Left renal pelvis (tissue), 4 donors: ENCODE results near the gene MIPOL1. TPM values are rescaled to one million over a fixed set of nuclear protein-coding genes. Genes with fewer than 3 reads are reported as not detected.

Source experiments
- DNase-seq, 4 donors: peaks; one replicate each; pipeline ENCODE4 v3.0.0-alpha.2; 2013; ENCODE audit warnings: low read depth in 4 of 4, low spot score in 3 of 4
- polyA plus RNA-seq, 4 donors: library from polyadenylated mRNA; unstranded; fragments of 120-200 nt; gene quantifications; one replicate each; pipeline ENCODE4 v1.2.1, GENCODE V29; 2013; ENCODE audit not compliant: insufficient read length in 4 of 4

Gene MIPOL1
- polyA plus RNA-seq, 4 donors, result 6.3 to 14.2 (median 12.2) TPM

DNA sequence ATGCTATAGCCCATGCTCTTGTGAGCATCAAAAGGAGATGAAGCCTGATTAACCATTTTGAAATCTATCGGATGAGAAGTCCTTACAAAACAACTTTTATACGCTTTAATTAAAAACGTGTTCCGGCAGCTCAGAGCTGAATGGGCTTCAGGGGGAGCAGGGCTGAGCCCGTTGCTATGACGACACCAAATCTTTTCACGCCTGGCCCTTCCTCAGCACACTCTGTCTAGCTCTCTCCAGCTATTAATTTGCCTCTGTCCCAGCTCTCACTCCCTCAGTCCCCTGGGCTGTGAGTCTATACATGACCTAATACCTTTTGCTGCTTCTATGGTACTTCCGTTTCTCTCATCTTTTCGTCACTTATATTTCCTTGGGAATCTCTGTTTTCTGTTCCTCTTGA, 381.5 kb downstream of the MIPOL1 start:
- no peak for DNase-seq

DNA sequence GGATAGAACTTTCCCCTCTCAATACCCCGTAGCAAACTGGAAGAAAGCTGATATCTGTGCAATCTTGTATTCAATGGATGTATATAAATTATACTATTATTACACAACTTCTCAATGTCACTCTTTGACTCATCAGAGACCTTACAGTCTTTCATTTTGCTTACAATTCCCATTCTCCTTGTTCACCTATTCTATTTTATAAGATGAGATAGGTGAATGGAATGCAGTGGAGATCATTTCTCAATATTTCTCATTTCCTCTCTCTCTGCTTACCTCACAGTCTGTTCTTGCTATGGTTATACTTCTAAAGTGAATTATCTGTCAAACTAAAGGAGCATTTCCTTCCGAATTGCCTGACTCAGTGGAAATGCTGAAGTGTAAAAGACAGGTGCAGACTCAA, 382.4 kb downstream of the MIPOL1 start:
- no peak for DNase-seq

DNA sequence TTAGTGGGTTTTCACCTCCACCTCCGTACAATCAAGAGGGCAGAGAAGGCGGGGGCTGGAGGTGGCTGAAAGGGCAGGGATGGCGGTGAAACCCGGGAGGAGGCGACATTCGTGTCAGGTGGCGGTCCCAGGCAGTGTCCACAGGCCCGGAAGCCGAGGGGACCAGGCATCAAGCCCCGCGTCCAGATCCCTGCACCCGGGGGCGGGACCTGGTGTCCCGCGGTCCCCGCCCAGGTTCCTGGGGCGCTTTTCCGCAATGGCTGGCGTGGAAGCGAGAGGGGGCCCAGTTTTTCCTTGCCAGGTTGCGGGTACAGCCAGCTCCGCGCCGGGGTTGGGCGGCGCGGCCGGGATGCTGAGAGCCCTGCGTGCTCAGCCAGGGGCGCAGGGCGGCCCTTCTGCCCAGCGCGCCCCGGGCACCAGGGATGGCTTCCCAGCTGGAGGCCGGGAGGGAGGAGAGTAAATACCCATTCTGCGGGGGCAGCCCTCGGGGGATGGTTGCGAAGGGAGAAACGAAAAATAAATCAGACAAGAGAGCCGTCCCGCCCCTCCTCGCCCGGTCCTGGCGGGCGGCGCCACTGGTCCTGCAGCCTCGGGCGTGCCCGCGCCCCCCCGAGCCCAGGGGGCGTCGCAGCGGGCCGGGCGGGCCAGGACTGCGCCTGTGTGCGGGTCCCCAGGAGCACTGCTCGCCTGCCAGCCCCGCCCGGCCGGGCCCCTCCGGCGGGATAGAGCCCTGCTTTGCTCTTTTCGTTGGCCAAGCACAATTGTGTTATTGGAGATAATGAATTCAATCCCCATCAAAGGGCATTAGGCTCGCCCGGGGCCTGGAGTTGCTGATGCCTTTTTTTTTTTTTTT, 385.8 kb downstream of the MIPOL1 start:
- DNase-seq, result no peak

DNA sequence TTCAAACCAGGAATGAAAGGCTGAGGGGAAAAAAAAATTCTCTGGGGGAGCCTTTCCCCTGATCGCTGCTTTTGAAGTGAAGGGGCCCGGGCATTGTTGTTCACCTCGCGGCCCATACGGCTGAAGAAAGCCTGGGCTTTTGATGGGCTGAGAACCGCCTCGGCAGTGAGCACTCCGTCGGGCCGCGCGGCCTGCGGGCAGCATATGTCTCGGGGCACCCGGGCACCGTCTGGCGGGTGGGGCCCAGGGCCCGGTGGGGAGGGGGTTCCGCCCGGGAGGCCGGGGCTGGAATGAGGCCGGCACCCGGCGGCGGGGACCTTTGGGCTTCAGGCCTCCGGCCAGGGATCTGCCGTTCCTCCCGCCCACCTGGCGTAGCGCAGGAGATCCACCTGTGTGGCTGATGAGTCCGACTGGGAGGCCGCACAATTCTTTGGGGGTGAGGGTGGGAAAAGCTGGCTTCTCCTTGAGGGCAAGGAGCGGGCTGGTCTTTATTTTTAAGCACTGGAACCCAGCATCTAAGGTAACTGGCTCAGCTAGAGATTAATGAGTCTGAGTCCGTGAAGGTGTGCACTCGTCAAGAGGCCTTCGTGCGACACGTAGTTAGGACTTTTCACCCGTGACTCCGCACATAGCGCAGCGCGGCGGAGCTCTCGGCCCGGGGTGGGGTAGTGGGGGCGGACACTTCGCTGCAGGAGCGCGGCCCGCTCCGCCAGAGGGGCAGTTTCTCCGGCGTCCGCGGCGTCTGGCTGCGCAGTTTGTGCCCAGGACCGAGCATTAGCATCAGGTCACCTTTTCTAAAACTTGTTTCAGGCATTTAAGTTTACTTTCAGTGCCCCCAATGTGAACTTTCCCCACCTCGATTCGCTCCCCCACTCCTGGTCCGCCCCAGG, 386.7 kb downstream of the MIPOL1 start:
- DNase-seq, result no peak

DNA sequence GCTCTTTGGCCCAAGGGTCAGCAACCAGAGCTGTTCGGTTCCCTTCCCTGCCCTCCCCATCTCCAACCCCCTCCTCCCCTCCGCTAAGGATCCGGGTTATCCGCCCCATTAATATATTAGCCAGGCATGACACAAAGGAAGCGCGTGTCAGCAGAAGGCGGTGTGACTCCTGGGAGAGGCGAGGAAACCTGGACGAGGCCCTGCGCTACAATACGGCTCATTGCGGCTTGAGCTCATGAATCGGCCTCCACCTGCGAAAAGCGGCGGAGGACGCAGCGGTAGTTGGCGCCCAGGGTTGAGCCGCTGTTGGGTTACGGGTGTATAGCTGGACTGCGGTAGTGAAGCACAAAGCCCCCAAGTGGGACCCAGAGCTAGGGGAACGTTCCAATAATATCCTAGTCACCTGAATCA, 387.4 kb downstream of the MIPOL1 start:
- no peak for DNase-seq

DNA sequence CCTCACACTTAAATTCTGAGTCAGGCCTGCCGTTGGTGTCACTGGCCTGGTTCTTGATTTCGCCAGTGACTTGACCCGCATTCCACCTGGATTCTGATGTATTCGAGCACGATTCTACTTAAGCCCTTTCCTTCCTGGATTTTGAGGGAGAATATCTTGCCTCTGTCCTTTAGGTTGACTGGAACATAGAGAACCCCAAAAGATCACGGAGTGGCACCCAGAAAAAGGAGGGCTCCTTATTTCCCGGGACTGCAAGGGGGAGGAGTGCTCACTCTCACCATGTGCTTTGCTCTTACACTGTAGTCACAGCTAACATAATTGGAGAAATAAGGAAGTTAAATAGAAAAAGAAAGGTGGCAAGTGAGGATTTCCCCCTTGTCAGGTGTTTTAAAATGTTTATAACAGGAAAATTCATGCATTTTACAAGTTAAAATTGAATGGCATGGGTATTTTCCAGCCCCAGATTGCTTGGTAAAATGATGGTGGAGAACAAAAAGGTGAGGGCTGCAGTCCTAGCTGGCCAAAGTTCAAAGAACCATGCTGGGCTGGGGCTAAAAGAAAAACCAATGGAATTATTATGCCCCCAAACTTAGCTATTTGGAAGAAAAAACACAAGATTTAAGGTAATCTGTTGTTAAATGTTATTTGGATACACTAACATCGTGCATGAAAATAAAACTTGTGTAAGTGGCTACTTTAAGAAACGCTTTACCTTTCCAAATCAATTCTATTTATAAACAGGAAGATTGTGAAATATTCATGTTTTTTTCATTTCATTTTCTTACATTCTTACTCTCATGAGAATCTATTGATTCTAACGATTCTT, 388.4 kb downstream of the MIPOL1 start:
- DNase-seq, result no peak

DNA sequence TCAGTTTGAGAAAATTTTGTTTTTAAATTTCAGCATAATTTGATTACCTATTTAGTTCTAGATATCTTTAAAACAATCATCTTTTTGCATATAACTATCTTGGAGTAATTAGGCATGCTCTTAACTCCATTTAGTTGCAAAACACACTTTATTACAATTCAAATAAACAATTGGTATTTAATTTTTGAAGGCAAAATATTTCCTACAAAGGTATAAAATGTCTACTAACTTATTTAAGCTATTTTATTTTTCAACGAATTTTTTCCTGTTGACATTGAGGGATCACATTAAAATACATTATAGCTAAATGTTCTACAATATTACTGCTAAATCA, 389.0 kb downstream of the MIPOL1 start:
- DNase-seq, result no peak

DNA sequence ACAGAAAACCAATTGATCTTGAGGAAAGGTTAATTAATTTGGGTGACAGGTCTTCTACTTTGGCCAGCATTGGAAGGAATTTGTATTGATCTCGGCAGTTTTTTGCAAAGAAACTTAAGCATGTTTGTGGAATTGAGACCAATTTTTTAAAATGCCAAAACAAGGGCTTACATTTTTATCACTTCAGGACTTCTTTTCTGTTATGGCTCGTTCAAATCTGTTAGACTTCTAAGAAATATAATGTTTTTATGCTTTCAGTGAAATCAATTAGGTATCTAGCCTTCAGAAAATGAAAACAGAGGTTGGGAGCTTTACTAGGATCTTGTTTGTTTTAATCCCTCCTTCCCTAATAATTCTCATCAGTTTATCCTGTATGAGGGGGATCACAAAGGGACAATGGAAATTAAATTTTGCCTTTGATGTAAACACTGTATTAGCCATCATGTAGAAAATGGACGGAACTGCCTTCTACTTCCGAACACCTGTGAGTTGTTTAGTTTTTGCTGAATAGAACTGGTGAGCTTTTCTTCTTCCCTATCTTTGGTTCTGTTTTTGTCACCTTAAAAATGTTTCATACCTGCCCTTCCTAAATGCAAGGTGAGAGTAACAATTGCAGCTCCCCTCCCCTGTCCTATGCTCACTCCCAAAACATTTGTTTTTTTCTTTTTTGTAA, 389.5 kb downstream of the MIPOL1 start:
- no peak for DNase-seq

DNA sequence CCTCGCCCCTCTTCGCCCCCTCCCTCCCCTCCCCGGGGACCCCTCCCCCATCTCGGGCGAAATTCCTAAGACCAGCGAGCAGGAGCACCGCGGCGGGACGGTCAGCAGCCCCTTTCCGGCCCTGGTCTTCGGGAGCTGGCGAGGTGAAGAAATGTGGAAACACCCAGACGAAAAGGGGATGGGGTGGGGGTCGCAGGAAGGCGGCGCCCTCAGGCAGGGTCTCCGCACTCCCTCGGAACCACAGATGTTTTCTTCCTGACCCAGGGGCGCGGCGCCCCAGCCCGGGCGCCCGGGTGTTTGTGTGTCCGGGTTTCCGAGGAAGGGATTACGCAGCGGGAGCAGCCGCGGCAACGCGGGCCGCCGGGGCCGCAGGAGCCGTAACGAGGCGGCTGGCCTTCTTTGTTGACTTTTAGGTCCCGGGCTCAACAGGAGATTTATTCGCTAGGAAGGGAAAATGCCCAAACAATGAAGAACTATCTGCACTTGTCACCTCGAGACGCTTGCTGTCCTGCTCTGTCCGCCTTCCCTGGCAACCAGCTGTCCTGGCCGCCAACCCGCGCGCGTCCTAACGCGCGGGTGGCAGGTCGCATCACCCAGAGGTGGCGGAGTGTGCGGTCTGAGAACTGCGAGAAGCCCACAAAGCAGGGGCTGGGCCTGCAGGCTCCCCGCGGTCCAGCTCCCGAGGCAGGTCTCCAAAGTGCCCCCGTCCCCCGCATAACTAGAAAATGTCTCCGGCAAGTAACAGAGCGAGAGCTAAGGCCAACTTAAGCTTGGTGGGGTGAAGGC, 390.3 kb downstream of the MIPOL1 start:
- DNase-seq, result no peak

DNA sequence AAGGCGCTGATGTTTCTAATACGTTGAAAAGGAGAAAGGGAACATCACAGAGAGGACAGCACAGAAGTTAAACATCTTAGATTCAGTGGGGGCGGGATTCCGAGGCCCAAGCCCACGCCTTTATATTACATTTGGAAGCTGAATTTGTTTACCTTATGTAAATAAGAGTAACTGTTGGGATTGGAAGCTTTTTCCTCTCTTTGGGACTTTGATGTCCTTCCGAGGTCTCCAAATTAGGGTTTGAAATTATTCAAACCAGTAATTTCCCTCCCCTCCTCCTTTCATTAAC, 390.9 kb downstream of the MIPOL1 start:
- no peak for DNase-seq

DNA sequence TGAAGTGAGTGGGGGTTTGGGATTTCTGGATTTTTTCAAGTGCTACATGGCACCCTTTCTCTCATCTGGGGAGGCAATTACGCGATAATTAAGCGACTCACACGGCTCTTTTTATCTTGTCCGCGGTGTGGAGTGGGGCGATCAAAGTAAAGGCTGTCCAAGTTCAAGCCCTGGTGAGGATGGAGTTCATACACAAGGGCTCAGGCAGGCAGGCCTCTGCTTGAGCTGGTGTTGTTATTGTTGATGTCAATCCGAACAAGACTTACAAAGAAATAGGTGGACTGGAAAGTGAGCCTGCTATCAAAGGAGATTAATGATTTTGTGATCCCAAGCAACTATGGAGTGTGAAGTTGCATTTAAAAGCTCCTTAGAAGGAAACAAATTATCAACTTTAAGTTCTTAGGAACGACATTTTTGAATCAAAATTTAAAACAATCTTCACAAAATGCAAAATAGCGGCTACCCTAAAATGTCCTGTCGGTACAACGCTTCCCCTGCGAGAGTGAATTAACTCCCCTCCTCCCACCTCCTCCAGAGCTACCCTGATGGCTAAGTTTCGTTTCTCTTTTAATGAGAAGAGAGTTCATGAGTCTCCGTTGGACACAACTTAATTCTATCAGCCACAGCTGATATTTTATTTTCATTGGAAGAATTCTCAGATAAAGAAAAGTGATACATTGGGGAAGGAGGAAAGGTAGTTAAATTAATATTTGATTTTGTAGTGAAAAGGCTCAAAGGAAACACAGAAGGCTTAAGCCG, 391.4 kb downstream of the MIPOL1 start:
- DNase-seq, result no peak

DNA sequence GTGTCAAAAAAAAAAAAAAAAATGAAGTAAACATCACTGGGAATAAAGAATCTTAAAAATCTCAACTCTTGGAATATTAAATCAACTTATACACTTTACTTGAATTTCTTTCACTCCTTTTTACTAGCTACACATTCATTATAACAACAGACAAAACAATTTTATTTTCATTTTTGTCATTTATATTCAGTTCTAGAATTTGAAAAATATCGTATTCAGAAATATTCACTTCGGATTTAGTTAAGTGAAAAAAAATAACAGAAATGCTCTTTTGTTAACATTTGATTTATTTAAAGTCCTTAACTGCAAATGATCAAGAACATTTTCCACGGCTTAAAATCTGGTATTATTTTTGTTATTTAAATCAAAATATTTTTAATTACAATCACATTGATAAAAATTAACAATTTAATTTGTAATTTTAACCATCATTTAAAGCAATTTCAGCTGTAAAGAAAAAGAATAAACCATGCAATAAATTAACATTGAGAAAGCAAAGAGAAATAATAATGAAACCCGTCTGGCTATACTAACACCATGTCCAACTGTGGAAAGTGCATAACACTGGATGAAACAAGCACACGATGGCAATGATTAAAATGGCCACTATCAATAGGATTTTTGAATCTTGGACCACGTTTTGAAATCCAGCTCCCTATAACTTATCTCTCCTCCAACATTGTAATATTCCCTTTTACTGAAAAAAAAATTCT, 392.1 kb downstream of the MIPOL1 start:
- DNase-seq, result no peak

DNA sequence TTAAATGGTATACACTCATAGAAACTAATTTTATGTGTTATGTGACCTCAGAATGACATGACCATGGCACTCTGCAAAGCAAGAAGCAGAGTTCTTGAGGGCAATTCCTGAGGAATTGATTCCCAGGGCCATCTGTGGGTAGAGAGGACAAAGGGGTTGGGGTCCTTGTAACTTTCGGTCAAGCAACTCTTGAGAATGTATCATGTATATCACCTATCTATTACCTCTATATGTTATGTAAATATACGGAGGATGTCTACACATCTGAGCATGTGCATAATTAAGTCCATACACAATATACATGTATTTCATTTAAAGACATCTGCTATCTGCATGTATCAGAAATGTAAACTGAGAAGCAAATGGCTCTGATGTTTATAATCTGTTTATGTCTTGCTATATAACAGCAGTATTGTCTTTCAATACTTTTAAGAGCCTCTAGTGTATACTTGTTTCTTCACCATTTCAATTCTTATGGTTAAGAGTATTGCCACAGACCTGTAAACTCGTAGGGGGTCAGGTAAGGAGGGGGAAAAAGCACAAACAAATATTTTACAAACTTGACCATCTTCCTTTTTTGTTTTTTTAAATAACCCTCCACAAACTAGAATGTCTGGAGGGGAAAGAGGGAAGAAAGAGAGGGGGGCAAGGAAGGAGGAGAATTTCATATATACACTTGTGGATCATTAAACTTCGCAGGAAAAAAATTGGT, 392.8 kb downstream of the MIPOL1 start:
- no peak for DNase-seq

DNA sequence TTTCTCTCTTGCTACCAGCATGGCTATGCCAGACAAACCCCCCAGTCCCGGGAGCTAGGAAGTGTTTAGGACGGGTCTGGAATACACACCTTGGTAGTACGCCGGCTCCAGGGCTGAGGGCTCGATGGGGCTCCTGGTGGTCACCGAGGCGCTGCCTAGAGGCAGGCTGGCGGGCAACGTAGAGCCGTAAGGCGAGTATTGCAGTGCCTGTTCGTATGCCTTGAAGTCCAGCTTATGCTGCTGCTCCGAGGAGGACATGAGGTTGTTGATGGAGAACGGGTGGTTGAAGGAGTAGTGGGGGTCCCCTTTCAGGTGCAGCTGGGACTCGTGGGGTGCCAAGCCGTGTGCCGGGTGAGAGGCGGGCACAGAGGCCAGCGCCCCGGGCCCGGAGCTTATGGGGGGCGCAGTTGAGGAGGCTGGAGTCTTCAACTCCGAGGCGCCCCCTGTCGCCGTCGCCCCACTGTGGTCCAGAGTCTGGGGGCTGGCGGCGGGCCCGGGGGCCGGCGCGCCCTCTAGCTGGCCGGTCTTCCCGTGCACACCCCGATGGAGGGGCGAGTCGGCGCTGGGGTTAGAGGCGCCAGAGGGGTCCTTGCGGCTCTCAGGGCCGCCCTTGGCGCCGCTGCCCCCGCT, 393.7 kb downstream of the MIPOL1 start:
- DNase-seq, result no peak

DNA sequence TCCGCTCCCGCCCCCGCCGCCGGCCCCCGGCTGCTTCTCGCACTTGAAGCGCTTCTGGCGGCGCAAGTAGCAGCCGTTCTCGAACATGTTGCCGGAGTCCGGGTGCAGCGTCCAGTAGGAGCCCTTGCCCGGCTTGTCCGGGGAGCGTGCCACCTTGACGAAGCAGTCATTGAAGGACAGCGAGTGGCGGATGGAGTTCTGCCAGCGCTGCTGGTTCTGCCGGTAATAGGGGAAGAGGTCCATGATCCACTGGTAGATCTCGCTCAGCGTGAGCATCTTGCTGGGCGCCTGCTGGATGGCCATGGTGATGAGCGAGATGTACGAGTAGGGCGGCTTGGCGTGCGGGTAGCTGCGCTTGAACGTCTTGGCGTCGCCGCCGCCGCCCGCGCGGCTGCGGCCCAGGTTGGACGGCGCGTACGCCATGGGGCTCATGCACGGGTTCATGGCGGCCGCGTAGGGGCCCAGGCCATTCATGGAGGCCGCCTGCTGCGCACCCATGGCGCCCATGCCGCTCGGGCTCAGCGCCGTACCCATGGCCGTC, 394.3 kb downstream of the MIPOL1 start:
- no peak for DNase-seq

DNA sequence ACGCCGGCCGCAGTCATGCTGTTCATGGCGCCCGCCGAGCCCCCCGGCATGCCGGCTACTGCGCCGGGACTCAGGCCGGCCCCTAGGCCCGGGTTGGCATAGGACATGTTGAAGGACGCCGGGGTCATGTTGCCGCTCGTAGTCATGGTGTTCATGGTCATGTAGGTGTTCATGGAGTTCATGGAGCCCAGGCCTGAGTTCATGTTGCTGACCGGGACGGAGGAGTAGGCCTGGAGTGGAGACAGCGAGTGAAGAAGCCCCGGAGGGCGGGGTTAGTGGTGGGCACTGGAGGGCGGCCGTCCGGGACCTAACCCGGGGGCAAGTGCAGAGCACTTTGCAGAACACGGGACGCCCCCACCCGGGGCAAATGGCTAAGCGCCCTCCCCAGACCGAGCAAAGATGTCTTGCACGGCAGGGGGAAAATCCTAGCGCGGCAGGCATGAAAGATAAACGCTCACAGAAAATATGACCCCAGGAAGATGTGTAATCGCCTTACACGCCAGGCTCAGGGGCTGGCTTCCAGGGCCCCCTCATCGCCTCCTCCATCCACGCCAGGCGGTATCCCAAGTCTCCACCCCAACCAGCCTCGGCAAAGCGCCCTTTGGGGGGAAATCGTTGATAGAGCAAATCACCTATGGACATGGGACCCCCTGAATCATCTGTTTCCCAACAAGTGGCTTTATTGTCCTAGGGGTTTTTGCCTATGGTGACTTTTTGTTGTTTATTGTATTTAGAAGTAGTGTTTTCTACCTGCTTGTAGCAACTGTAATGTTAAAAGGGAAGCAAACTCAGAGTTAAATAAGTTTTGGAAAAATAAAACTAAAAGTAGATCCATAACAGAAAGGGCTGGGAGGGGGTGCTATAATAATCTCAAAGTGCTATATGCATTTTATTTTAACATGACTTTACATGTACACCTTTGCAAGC, 395.0 kb downstream of the MIPOL1 start:
- no peak for DNase-seq
